ENCODE results near the gene COL20A1.
"Not testable (repeated sequence)": the region's sequence is repeated elsewhere in the genome, so short reads cannot be mapped to it uniquely, and the experiment has no call there.

COL20A1 gene

DNA sequence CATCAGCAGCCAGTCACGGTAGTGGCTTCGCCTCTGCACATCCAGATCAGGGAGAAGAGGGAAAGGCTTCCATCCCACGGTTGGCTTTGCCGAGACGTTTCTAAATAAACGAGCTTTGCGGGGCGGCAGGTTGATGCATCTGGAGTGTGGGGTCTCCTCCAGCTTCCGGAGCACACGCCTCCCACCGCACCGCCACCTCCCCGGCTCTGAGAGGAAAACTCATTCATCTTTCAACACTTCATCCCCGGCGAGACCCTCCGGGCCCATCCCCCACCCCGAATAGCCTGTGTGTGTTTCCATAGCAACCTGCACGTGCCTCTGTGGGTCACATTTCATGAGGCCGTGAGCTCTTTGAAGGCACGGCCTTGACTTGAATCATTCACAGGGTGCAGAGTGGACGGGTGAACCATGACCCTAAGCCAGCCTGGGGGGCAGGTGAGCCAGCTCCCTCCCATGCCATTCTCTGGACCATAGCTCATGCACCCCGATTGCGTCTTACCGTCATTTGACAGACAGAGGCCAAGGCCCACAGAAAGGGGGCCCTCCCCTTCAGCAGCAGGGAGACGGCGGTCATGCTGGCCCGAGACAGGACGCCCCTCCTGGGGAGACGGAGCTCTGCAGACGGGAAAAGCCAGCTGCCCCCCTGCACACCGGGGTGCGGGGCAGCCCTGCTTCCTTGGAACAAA lies 84.4 kb downstream of the COL20A1 start:
- no peak for DNase-seq (ENCODE audit: low read depth, low spot score)
- H3K4me3 ChIP-seq (ENCODE audit: low read length), result no peak overlapping the region

- DNase-seq (ENCODE audit: low read depth, low spot score), result no peak
- no peak overlapping the region for H3K4me3 ChIP-seq (ENCODE audit: low read length)
Measured at GRCh38 chr20:63377951-63378381, 85.0 kb downstream of the COL20A1 start.

DNA sequence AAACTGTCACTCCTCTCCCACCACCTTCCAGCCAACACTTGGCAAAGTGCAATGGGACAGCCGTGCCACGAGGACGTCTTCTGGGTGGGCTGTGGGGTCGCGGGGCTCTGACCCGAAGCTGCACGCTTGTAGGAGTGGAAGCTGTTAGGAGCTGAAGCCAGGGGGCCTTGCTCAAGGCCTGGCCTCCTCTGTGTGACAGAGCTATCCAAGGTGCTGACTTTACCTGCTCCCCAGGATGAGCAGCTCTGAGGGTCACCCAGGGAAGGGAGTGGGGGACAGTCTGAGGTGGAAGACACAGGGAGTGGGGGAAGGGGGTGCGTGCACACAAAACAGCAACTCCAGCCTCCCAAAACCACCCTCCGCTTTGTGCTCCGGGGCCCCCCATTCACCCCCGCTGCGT lies 85.6 kb downstream of the COL20A1 start:
- no peak for DNase-seq (ENCODE audit: low read depth, low spot score)
- H3K4me3 ChIP-seq (ENCODE audit: low read length), result no peak overlapping the region

DNA sequence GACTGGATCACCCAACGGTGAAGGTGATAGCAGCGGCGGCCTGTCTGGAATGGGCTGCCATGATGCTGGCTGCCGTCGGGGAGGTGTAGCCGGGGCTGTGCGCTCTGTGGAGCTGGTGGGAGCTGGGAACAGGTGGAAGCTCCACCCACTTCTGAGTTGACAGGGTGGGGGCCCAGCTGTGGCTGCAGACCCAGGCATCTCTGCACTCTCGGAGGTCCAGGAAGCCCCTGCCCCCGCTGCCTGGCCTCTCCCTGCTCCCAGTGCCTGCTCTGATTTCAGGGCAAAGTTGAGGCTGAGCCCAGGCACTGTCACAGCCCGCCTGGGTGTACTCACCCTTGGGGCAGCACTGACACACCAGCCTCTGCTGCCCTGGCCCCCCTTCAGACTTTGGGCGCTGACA lies 86.3 kb downstream of the COL20A1 start:
- DNase-seq (ENCODE audit: low read depth, low spot score), result no peak
- H3K4me3 ChIP-seq (ENCODE audit: low read length), result no peak overlapping the region

GRCh38 chr20:63379872-63380271 lies 86.9 kb downstream of the COL20A1 start:
- DNase-seq (ENCODE audit: low read depth, low spot score), result not testable (repeated sequence)

GRCh38 chr20:63380346-63380870 lies 87.4 kb downstream of the COL20A1 start:
- no peak for DNase-seq (ENCODE audit: low read depth, low spot score)
- no peak overlapping the region for H3K4me3 ChIP-seq (ENCODE audit: low read length)

More at GRCh38 chr20:63379872-63380271, 86.9 kb downstream of the COL20A1 start:
- H3K4me3 ChIP-seq (ENCODE audit: low read length), result not testable (repeated sequence)

- no peak overlapping the region for H3K4me3 ChIP-seq (ENCODE audit: low read length)
- DNase-seq (ENCODE audit: low read depth, low spot score), result no peak
Measured at GRCh38 chr20:63381781-63382431, 88.9 kb downstream of the COL20A1 start.

DNA sequence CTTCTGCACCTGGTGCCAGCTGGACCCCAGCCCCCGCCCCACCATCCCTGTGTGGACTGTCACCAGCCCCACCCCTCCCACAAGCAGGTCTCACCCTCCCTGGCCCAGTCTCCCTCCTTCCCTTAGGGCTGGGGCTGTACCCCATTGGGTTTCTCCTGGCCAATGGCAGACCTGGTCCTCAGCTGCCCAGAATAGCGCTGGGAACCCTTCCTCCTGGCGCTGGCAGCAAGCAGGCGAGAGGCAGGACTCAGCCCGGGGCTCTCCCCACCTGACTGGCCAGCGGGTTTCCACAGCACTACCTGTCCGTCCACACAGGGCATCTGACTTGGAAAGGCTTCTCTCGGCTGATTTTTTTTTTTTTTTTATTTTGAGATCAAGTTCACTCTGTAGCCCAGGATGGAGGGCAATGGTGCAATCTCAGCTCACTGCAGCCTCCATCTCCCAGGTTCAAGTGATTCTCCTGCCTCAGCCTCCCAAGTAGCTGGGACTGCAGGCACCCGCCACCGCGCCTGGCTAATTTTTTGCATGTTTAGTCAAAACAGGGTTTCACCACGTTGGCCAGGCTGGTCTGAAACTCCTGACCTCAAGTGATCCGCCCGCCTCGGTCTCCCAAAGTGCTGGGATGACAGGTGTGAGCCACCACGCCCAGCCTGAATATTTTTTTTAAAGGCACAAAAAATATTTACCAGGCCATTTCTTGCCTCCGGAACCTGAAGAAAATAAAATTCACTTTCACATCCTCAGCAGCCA lies 89.7 kb downstream of the COL20A1 start:
- no peak overlapping the region for H3K4me3 ChIP-seq (ENCODE audit: low read length)
- DNase-seq (ENCODE audit: low read depth, low spot score), result no peak

DNA sequence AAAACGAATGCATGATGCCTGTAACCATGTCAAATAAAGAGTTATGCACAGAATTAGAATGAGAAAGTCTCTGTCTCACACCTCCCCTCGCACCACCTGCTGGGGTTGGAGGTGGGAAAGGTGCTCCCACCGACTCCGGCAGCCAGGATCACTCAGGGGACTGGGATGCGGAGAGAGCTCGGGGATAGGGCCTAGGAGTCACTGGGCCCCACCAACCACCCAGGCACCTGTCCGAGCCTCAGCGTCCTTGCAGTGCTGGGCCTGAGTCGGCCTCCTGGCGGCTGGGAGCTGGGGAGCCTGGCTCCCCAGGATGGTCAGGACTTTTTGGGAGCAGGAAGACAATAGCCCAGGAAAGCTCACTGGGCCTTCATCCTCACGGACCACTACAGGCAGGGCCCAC lies 90.6 kb downstream of the COL20A1 start:
- no peak for DNase-seq (ENCODE audit: low read depth, low spot score)
- no peak overlapping the region for H3K4me3 ChIP-seq (ENCODE audit: low read length)

GRCh38 chr20:63384336-63384735 lies 91.3 kb downstream of the COL20A1 start:
- no peak for DNase-seq (ENCODE audit: low read depth, low spot score)
- H3K4me3 ChIP-seq (ENCODE audit: low read length), result no peak overlapping the region

All from Jurkat, Clone E6-1 (cell line).